ENCODE results near the gene PARD6G.
"Not testable (repeated sequence)": the region's sequence is repeated elsewhere in the genome, so short reads cannot be mapped to it uniquely, and the experiment has no call there.

PARD6G gene

DNA sequence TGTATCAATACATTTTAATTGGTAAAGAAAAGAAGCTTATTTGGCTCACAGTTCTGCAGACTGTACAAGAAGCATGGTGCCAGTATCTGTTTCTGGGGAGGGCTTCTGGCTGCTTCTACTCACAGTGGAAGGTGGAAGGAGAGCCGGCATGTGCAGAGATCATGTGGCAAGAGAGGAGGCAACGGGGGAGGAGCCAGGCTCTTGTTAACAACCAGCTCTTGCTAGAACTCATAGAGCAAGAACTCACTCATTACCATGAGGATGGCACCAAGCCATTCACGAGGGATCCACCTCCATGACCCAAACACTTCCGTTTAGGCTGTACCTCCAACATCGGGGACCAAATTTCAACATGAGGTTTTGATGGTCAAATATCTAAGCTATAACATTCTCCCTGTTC lies 7.5 kb downstream of the PARD6G start:
- DNase-seq = no peak

DNA sequence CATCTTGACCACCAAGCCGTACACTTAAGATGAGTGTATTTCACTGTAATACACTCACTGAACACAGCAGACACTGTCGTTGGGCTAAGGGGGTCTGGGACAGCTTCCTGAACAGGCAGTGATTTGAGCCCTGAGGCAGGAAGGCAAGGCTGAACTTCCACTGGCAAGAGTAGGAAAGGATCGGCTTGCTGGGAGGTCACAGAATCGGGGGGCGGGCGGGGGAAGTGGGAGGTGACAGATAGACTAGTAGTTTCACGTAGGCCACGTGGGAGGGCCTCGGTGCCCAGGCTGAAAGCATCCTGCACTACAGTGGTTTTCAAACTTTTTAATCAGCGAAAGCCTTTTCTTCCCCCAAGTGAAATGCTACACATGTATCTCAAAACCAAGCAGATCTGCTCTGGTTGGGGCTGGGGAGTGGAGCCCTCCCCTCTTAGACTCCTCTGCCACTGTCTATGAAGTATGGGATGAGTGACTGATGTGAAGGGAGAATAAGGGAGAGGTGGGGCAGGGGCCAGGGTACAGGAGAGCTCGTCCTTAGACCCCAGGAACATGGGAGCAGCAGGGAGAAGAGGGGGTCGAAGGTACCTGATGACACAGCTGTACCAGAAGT lies 8.6 kb downstream of the PARD6G start:
- DNase-seq = no peak

DNA sequence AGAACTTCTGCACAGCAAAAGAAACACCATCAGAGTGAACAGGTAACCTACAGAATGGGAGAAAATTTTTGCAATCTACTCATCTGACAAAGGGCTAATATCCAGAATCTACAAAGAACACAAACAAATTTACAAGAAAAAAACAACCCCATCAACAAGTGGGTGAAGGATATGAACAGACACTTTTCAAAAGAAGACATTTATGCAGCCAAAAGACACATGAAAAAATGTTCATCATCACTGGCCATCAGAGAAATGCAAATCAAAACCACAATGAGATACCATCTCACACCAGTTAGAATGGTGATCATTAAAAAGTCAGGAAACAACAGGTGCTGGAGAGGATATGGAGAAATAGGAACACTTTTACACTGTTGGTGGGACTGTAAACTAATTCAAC lies 9.8 kb downstream of the PARD6G start:
- DNase-seq = not testable (repeated sequence)

DNA sequence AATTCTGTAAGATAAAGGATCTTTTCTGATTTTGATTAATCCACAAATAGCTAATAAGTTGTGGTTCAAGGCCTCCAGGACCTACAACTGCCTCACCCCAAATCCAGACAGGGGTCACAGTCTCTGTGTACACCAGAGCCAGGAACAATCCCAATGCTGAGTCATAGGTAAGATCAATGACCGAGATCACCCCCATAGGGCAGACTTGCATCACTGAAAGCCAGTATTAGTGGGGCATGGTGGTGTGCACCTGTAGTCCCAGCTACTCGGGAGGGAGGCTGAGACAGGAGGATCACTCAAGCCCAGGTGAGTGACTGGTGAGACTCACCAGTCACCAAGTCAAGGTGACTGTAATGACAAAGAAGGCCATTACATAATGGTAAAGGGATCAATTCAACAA lies 12.9 kb downstream of the PARD6G start:
- no peak for DNase-seq

DNA sequence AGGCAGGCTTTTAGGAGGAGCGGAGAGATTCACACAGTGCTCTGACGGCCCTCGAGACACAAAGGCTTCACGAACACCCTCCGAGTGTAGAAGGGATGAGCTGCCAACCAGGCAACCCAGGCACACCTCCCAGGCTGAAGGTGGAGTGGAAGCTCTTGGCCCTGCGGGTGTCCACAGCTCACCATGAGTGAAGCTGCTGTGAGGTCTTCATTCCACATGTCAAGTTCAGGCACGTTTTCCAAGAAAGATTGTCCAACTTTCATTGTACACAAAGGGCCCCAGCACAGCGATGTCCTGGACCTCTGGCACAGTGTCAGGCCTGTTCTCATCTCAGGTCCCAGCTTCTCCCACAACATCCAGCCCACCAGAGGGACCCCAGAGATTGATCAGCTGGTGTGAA lies 13.4 kb downstream of the PARD6G start:
- no peak for DNase-seq

DNA sequence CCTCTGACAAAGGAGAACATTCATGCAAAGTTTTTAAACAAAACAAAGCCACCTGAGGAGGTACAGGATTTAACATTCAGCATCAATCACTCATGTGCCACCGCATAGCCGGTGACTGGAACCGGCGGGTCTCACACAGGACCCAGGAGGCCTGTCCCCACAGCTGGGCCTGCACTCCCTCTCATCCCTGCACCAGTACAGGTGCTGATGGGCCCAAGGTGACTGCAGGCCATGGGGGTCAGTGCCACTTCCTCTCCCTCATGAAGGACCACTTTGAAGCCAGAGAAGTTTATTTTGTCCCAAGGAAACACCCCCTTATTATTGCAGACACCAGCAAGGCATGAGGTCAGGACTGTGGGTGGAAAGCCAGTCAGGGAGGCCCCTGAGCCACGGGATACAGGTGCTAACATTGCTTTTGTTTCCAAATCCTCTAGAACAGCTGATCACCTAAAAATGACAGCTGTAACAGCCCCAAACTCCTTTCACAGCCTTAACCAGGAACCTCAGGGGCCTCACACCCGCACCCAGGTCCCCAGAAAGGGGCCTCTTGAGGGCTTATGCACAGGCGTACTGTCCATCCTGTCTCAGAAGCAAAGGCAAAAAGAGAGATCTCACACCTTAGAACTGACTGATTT lies 14.0 kb downstream of the PARD6G start:
- DNase-seq = no peak

DNA sequence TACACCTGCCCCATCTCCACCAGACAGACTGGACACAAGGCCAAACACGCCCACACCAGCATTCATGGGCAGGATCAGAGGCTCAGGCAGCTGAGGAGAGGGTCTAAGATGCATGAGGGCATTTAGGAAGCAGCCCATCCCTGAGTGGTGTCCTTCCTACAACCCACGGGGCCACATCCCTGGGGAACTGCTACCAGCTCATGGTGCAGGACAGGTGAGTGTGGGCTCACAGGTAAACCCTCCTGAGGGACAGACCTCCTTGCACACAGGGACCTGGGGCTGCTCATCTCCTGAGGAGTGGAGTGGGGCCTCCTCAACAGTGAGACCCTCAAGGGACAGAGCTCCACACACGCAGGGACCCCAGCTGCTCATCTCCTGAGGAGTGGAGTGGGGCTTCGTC lies 14.6 kb downstream of the PARD6G start:
- DNase-seq = no peak

DNA sequence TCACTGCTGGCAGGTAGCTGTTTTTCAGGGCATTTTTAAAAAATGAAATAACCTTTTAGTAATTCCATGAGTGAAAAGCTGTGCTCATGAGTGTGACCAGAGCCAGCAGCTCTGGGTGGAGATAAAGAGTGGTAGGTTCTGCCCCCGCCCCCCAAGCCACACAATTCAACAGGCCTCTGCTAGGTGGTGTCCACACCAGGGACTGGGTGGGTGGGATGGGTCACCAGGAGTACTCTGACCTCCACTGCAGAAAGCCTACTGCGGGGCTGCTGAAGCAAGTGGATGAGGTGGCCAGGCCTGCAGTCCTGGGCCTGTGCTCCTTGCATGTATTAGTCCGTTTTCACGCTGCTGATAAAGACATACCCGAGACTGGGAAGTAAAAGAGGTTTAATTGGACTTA lies 15.3 kb downstream of the PARD6G start:
- no peak for DNase-seq

DNA sequence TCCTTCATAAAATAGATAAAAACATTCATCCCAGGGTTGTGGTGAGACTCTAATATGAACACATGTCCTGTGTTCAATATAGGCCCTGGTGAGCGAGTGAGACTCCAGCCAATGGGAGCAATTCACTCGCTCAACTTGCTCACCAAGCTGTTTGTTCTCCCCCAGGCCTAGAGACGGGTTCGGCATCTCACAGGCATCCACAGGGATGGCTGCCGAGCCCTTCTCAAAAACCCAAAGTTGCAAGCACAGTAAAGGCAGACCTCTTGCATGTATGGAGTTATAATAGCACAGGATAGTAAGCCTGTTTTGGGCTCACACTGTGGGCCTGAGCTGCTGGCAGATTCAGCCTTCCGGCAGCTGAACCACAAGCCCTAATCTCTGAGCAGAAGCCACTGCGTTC lies 15.7 kb downstream of the PARD6G start:
- no peak for DNase-seq

DNA sequence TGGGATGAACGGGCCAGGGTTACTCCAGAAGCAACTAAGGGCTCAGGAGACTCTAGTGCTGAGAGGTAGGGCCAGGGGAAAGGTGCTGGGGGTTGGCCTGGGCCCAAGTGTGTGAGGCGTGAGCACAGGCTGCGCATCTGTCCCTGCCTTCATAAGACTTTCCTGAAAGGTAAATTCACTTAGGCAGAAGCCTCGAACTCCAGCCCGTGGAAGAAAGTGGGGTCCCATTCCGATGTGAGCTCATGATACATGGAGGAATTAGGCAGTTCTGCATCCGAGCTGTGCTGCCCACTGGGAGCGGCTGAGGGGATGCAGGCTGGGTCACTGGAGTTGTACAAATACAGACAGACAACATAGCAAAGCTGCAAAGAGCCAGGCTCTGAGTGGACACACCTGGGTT lies 16.2 kb downstream of the PARD6G start:
- DNase-seq = no peak

DNA sequence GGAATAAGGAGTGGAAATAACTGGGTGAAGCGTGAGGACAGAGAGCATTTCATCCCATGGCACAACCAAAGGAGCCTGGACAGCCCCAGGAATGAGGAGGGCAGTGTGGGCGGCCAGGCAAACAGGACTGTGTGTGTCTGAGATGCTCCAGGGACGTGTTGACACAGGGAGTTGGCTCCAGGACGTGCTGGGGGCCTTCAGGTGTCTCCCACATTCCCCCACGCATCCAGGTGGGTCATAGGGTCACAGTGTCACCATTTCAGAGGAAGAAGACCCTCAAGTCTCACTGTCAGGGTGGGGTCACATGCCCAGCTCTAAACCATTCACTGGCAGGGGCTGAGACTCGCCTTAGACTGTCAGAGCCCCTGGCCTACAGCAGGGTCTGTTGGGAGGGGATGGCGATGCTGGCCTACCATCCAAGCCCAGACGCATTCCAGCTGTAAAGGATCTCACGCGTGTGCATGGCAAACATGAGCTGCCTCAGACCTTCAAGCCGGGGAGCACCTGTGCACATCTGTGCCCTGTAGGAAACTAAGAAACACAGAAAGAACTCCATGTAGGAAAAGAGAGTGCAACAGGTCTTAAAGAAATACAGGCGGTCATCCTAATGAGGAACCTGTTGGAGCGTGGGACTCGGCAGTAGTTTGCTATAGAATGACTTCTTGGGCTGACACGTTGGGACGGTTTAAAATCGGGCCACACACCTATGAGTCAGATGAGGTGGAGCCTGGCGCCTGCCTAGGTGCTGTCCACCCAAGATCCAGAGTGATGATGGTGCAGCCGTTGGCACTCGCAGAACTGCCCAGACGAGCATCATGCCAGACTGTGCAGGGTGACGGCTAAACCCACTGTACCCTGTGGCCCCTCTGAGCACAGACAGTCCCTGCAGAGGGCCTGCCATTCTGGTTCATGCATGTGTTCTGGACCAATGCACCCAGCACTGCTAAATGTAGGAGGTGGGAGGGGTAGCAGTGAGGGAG lies 17.3 kb downstream of the PARD6G start:
- DNase-seq = no peak

DNA sequence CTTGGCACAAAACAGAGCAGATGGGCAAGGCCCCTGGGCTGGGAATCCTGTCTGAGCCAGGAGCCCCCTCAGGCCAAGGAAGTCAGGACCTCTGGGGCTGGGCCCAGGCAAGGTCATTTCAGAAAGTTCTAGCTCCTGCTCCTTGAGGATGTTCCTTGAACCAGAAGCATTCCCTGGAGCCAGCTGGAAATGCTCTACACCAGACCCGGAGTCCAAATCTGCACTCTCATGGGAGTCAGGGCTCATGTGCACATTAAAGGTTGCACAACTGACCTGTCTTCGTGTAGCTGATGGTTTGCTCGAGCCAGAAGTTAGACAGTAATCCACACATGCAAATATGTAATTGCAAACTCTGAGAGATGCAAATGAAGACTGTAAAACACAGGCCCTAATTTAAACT lies 18.0 kb downstream of the PARD6G start:
- no peak for DNase-seq

DNA sequence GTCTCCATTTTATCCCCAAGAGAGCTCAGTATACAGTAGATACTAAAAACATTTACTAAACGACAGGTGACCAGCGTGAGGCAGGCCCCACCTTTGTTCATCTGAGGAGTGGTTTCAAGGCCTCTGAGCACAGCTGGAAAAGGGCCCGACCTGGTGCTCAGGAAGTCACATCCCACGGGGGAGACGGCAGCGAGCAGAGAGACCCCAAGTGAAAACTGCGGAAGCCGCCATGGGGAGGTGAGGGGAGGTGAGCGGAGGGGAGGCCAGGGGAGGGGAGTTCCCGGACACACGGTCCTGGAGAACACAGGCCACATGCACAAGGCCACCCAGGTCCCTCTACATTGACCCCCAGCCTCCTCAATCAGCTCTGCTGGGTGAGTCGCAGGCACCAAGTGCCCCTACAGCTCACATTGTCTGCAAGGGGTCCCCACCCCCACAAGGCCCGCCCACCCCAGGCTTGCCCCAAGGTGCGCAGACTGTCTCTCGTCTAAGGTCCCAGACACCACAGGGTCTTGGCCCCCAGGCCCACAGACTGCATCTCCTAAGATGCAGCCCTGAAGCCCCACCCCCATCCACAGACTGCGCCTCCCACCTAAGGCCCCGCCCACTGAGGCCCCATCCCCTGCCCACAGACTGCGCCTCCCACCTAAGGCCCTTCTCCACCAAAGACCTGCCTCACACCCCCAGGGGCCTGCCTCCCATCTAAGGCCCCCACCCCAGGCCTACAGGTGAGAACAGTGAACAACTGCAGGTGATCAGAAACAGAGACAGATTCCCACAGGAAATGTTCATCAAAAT lies 19.1 kb downstream of the PARD6G start:
- DNase-seq = no peak

DNA sequence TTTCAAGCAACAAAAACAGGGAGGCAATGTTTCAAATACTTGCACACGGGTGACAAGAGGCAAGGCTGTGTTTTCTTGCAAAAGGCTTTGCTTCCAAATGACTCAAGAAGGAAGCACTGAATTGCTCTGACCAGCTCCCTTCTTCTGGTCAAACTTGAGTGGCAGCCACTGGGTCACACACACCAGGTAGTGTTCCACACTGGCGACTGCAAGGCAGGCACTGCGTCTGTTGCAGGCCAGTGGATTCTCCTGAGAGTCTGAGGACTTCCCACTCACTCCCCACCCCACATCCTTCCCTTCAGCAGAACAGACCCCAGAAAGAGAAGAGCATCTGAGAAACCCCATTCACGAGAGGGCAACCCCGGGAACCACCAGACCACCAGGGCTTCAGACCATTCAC lies 19.8 kb downstream of the PARD6G start:
- DNase-seq = no peak

DNA sequence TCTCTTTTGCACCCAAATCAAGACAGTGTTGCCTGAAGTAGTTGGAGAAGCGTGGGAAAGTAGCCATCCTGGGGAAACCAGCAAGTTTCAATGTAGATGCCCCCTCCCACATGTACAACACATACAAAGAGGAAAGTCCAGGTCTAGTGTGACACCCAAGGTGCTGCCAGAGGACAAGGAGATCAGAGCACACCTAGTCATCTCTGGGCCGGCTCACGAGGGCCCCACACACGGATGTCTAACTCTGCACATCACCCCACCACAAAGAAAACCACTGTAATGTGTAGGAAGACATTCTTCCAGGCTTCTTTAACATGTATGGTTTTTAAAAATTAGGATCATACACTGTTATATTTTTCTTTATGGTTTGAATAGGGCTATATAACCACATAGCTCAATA lies 21.6 kb downstream of the PARD6G start:
- DNase-seq = no peak

DNA sequence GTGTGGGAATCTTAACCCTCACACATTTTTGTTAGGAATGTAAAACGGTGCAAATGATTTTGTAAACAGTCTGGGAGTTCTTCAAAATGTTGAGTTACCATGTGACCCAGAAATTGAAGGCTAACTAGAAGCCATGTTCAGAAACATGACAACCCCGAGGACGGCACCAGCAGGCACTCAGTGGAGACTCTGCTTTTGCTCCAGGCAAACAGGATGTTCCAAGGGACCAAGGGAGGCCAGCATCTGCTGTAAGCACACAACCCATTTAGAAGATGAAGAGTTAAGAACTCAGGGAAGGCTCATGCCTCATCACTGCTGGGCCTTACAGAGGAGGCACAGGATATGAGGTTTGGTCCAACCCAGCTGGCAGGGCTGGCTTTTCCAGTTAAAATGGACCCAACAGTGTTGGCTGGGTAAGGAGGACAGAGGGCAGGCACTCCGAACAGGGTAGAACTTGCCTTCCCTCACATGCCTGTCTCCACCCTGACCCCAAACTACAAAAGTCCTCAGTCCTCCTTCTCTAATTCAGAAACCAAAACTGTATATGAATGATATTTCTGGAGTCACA lies 23.6 kb downstream of the PARD6G start:
- DNase-seq = no peak

DNA sequence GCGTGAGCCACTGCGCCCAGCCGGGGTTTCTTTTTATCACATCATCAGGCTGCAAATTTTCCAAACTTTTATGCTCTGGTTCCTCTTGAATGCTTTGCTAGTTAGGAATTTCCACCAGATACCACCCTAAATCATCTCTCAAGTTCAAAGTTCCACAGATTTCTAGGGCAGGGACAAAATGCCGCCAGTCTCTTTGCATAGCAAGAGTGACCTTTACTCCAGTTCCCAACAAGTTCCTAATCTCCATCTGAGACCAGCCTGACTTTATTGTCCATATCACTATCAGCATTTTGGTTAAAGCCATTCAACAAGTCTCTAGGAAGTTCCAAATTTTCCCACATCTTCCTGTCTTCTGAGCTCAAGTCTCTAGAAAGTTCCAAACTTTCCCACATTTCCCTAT lies 27.8 kb downstream of the PARD6G start:
- not testable (repeated sequence) for DNase-seq

DNA sequence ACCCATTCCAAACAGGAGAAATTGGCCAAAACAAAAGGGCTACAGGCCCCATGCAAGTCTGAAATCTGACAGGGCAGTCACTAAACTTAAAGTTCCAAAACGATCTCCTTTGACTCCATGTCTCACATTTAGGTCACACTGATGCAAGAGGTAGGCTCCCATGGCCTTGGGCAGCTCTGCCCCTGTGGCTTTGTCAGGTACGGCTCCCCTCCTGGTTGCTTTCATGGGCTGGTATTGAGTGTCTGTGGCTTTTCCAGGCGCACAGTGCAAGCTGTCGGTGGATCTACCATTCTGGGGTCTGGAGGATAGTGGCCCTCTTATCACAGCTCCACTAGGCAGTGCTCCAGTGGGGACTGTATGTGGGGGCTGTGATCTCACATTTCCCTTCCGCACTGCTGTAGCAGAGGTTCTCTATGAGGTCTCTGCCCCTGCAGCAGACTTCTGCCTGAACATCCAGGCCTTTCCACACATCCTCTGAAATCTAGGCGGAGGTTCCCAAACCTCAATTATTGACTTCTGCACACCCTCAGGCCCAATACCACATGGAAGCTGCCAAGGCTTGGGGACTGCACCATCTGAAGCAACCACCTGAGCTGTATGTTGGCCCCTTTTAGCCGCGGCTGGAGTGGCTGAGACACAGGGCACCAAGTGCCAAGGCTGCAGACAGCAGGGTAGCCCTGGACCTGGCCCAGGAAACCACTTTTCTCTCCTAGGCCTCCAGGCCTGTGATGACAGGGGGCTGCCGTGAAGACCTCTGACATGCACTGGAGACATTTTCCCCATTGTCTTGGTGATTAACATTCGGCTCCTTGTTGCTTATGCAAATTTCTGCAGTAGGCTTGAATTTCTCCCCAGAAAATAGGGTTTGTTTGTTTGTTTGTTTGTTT lies 28.7 kb downstream of the PARD6G start:
- no peak for DNase-seq

DNA sequence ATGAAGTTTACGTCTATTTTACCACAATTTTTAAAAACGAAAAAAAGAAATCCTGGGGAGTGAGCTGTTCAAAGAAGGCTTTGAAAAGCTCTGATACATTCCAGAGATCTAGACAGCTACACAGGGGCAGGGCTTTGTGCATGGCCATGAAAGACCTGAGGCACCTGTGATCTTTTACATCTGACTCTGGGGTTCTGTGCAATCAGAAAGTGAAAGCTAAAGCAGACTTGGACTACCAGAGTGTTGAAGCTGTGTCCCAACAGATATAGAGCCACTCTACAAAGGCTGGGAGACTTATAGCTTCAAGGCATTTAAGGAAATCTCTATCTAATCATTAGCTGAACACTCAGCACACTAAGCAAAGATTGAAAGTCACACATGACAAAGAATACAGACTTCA lies 34.1 kb downstream of the PARD6G start:
- no peak for DNase-seq

DNA sequence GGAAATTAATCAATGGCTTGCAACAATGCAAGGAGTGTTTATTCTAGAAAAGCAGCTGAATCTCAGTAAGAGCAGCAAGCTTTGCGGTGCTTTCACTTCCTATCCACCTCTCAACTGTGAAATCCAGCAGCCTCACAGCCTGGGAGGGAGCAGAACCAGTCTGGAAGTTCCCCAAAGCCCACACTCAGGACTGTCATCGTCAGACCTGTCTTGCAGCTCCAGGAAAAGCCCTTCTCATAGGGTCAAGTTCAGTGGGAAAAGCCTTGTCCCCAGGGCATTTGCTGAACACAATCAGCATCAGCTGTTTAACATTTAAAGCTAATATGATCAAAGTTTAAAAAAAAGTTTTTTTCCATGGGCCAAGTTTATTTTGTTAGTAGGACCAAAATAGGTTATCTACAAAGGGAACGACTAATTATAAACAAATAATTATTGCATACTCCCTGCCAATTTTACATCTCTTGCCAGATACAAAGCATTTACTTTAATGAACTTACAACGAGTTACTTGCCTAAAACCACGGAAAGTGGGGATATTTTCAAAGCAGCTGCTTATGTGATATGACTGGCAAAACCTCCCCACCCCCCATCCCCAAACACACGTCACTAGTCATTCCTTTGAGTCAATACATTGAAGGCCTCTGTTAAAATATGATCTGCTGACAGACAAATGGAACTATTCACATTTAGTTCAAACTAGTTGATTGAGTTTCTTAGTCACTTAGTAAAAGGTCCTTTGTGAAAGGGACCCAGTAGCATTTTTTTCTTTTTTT lies 36.8 kb downstream of the PARD6G start:
- DNase-seq = no peak

DNA sequence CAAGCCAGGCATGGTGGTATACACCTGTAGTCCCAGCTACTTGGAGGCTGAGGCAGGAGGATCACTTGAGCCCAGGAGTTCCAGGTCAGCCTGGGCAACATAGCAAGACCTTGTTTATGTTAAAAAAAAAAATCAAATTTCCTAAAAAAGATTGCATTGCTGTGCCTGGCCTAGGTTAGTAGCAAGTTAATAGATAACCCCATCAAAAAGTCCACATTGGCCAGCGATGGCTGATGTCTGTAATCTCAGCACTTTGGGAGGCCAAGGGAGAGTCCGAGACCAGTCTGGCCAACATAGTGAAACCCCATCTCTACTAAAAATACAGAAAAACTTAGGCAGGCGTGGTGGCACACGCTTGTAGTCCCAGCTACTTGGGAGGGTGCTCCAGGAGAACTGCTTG lies 38.7 kb downstream of the PARD6G start:
- DNase-seq = no peak
